Esophagus squamous epithelium (tissue), 4 donors: ENCODE results near the gene SNCB.

Source experiments
- POLR2A ChIP-seq, 4 donors: fragments of 450-650 bp; IDR thresholded peaks; one replicate each; pipeline ENCODE4 v1.6.1; 2017; ENCODE audit warnings: antibody characterized with exemption in 4 of 4, mild to moderate bottlenecking in 4 of 4, moderate library complexity in 3 of 4
- TF ChIP-seq, protein P1 (sequence below), 6 experiments: fragments of 450-650 bp in 4 of 6; fragments of 200-600 bp in 2 of 6; sonication (generic) in 2 of 6; IDR thresholded peaks; one replicate each; pipeline ENCODE4 v1.5.1; 2016 to 2019; ENCODE audit warnings: antibody characterized with exemption in 6 of 6, mild to moderate bottlenecking in 4 of 6, moderate library complexity in 4 of 6

DNA sequence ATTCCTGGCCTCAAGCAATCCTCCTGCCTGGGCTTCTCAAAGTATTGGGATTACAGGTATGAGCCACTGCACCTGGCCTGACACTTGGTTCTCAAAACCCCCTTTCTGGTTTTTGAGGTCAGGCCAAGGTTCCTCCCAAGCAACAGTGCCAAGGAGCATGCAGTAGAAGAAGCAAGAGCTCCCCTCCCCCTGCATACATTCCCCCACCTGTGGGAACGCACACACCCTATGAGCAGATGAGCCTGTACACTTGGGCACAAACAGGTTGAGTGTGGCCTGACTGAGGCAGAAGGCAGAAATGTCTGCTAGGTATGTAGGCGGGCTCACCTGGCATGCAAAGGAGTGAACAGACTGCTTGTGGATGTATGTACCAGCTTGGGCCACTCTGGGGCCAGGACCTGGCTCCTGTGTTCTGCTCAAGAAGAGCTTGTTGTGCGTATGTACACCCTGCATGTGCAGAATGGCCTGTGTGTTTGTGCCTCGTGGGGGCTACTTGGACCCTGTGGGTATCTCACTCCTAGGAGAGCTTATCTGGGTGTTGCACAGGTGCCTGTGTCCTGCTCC is 22.1 kb downstream of the SNCB start:
- no peak for TF ChIP-seq POLR2A (IDR thresholded peaks at IDR 0.05)
- TF ChIP-seq, protein P1, sequence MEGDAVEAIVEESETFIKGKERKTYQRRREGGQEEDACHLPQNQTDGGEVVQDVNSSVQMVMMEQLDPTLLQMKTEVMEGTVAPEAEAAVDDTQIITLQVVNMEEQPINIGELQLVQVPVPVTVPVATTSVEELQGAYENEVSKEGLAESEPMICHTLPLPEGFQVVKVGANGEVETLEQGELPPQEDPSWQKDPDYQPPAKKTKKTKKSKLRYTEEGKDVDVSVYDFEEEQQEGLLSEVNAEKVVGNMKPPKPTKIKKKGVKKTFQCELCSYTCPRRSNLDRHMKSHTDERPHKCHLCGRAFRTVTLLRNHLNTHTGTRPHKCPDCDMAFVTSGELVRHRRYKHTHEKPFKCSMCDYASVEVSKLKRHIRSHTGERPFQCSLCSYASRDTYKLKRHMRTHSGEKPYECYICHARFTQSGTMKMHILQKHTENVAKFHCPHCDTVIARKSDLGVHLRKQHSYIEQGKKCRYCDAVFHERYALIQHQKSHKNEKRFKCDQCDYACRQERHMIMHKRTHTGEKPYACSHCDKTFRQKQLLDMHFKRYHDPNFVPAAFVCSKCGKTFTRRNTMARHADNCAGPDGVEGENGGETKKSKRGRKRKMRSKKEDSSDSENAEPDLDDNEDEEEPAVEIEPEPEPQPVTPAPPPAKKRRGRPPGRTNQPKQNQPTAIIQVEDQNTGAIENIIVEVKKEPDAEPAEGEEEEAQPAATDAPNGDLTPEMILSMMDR (IDR thresholded peaks at IDR 0.05) = no peak
